ENCODE results near the gene NTM. TPM values are rescaled to one million over a fixed set of nuclear protein-coding genes. Genes with fewer than 3 reads are reported as not detected.

Gene NTM
- total RNA-seq, 1 experiment from 2014 or later, result not detected

DNA sequence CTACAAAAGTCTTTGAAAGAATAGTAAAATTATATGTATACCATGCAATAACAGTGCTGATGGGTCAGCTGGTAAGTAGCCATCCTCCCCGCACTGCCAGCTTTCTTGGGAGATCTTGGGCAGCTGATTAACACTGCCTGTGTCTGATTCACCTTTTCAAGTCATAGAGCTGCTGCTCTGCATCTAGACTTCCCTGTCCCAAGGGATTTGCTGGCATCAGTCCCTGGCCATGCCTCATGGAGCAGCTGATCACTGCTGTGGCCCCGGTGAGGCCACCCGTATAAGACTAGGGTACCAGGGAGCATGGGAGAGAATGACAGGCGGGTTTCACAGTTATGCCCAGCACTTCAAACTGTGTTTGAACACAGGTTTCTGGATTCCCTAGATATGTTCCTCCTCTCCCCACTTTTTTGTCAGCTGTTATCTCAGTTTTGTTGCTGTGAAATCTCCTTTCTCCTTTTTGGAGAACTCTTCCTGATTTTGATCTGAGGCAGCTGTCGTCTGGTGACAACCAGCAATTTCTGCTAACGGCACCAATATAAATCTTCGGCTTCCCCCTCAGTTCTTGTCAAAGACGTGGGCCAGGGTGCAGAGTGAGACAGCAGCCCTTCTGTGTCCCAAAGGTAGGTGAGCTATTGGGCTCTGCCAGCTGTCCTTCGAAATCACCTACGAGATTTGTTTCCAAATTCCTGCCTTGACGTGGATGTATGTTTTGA, 438.9 kb downstream of the NTM start:
- ChIA-PET RAD21 (ENCODE audit: low non-redundant PET in 1 of 2, low total read pairs in 2 of 2, uncharacterized antibody in 2 of 2, unreplicated experiment in 2 of 2) (no interaction called here), POLR2A (no interaction called here), CTCF (no interaction called here)
- Histone ChIP-seq H3K27me3 (ENCODE audit: insufficient read depth, low read length) (no peaks in the 10 kb centered on the region), H3K4me2 (ENCODE audit: low read length) (no peak overlapping the region), H3K9me3 (ENCODE audit: control insufficient read depth in 1 of 2, insufficient read depth in 1 of 2, low read depth in 1 of 2, low read length in 2 of 2) (peaks cover 4 to 16% of the 10 kb centered on the region in 2 experiments; a peak in 2 of 4 replicates), H2AFZ (ENCODE audit: low read depth, low read length, poor library complexity, severe bottlenecking) (no peak overlapping the region), H3K79me2 (ENCODE audit: insufficient read depth, low read length) (no peaks in the 10 kb centered on the region), H4K20me1 (ENCODE audit: insufficient read depth) (no peaks in the 10 kb centered on the region), H3K4me3 (replicated peaks in 1 of 2; ENCODE audit: low read depth in 1 of 2, low read length in 2 of 2) (no peak overlapping the region), H3K27ac (ENCODE audit: low read depth, low read length) (no peak overlapping the region), H3K9ac (ENCODE audit: low read length) (no peak overlapping the region), H3K36me3 (ENCODE audit: control insufficient read depth in 1 of 2, insufficient read depth in 2 of 2, low read length in 2 of 2) (no peaks in the 10 kb centered on the region), H3K4me1 (ENCODE audit: control insufficient read depth in 1 of 2, insufficient read depth in 2 of 2, low read length in 2 of 2) (no peaks in the 10 kb centered on the region), H3K9me2 (ENCODE audit: insufficient read depth) (no peaks in the 10 kb centered on the region)
- DNase-seq (ENCODE audit: low read depth, low spot score), result no peak
- intact Hi-C loops (cut with micrococcal nuclease), result no loop called here
- no TSS peak for BruUV-seq (replicated peaks)
- no peak for TF ChIP-seq FOSL1 (IDR thresholded peaks at IDR 0.05; ENCODE audit: low read depth)
- TF ChIP-seq CBX3 (IDR thresholded peaks at IDR 0.05; ENCODE audit: low read depth), result no peak
- TF ChIP-seq SRF (IDR thresholded peaks at IDR 0.05; ENCODE audit: low read depth), result no peak
- TF ChIP-seq, protein P1, sequence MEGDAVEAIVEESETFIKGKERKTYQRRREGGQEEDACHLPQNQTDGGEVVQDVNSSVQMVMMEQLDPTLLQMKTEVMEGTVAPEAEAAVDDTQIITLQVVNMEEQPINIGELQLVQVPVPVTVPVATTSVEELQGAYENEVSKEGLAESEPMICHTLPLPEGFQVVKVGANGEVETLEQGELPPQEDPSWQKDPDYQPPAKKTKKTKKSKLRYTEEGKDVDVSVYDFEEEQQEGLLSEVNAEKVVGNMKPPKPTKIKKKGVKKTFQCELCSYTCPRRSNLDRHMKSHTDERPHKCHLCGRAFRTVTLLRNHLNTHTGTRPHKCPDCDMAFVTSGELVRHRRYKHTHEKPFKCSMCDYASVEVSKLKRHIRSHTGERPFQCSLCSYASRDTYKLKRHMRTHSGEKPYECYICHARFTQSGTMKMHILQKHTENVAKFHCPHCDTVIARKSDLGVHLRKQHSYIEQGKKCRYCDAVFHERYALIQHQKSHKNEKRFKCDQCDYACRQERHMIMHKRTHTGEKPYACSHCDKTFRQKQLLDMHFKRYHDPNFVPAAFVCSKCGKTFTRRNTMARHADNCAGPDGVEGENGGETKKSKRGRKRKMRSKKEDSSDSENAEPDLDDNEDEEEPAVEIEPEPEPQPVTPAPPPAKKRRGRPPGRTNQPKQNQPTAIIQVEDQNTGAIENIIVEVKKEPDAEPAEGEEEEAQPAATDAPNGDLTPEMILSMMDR (IDR thresholded peaks at IDR 0.05 in 2 of 3, conservative IDR thresholded peaks at IDR 0.05 in 1 of 3; ENCODE audit: borderline replicate concordance in 1 of 3, insufficient read depth in 1 of 3, low read depth in 2 of 3, low read length in 2 of 3), result no peak
- TF ChIP-seq POLR2A (IDR thresholded peaks at IDR 0.05; ENCODE audit: borderline replicate concordance, extremely low read depth, insufficient read depth, insufficient read length), result no peak
- TF ChIP-seq EZH2phosphoT487 (IDR thresholded peaks at IDR 0.05; ENCODE audit: borderline replicate concordance), result no peak
- no peak for TF ChIP-seq RAD21 (IDR thresholded peaks at IDR 0.05; ENCODE audit: low read depth)
- no peak for TF ChIP-seq CEBPB (IDR thresholded peaks at IDR 0.05; ENCODE audit: low read depth)
- TF ChIP-seq, protein P2, sequence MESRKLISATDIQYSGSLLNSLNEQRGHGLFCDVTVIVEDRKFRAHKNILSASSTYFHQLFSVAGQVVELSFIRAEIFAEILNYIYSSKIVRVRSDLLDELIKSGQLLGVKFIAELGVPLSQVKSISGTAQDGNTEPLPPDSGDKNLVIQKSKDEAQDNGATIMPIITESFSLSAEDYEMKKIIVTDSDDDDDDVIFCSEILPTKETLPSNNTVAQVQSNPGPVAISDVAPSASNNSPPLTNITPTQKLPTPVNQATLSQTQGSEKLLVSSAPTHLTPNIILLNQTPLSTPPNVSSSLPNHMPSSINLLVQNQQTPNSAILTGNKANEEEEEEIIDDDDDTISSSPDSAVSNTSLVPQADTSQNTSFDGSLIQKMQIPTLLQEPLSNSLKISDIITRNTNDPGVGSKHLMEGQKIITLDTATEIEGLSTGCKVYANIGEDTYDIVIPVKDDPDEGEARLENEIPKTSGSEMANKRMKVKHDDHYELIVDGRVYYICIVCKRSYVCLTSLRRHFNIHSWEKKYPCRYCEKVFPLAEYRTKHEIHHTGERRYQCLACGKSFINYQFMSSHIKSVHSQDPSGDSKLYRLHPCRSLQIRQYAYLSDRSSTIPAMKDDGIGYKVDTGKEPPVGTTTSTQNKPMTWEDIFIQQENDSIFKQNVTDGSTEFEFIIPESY (IDR thresholded peaks at IDR 0.05; ENCODE audit: extremely low read depth, insufficient replicate concordance, low read length), result no peak
- TF ChIP-seq, protein P3, sequence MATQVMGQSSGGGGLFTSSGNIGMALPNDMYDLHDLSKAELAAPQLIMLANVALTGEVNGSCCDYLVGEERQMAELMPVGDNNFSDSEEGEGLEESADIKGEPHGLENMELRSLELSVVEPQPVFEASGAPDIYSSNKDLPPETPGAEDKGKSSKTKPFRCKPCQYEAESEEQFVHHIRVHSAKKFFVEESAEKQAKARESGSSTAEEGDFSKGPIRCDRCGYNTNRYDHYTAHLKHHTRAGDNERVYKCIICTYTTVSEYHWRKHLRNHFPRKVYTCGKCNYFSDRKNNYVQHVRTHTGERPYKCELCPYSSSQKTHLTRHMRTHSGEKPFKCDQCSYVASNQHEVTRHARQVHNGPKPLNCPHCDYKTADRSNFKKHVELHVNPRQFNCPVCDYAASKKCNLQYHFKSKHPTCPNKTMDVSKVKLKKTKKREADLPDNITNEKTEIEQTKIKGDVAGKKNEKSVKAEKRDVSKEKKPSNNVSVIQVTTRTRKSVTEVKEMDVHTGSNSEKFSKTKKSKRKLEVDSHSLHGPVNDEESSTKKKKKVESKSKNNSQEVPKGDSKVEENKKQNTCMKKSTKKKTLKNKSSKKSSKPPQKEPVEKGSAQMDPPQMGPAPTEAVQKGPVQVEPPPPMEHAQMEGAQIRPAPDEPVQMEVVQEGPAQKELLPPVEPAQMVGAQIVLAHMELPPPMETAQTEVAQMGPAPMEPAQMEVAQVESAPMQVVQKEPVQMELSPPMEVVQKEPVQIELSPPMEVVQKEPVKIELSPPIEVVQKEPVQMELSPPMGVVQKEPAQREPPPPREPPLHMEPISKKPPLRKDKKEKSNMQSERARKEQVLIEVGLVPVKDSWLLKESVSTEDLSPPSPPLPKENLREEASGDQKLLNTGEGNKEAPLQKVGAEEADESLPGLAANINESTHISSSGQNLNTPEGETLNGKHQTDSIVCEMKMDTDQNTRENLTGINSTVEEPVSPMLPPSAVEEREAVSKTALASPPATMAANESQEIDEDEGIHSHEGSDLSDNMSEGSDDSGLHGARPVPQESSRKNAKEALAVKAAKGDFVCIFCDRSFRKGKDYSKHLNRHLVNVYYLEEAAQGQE (IDR thresholded peaks at IDR 0.05; ENCODE audit: low read depth), result no peak
- no peak for TF ChIP-seq TCF7L2 (IDR thresholded peaks at IDR 0.05; ENCODE audit: borderline replicate concordance, extremely low read depth, insufficient read depth, insufficient read length)
- TF ChIP-seq EZH2 (IDR thresholded peaks at IDR 0.05), result no peak
- no peak for TF ChIP-seq YY1 (IDR thresholded peaks at IDR 0.05; ENCODE audit: extremely low read depth, insufficient replicate concordance, low read depth, low read length)
- TF ChIP-seq ZNF274 (IDR thresholded peaks at IDR 0.05; ENCODE audit: low read depth, low read length), result no peak
- no peak for TF ChIP-seq EGR1 (IDR thresholded peaks at IDR 0.05; ENCODE audit: low read depth)
- TF ChIP-seq, protein P4, sequence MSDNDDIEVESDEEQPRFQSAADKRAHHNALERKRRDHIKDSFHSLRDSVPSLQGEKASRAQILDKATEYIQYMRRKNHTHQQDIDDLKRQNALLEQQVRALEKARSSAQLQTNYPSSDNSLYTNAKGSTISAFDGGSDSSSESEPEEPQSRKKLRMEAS (IDR thresholded peaks at IDR 0.05), result no peak
- TF ChIP-seq, protein P5, sequence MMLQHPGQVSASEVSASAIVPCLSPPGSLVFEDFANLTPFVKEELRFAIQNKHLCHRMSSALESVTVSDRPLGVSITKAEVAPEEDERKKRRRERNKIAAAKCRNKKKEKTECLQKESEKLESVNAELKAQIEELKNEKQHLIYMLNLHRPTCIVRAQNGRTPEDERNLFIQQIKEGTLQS (IDR thresholded peaks at IDR 0.05), result no peak
- TF ChIP-seq JUND (IDR thresholded peaks at IDR 0.05), result no peak
- ATAC-seq, result no peak

Measured in HCT116 (cell line).